Measurements from ENCODE around the gene ADARB2. TPM values are rescaled to one million over a fixed set of nuclear protein-coding genes. Genes with fewer than 3 reads are reported as not detected.

The ADARB2 gene
- total RNA-seq, 4 donors from 2014 or later: 0.32 to 1.6 (median 0.80) TPM

DNA sequence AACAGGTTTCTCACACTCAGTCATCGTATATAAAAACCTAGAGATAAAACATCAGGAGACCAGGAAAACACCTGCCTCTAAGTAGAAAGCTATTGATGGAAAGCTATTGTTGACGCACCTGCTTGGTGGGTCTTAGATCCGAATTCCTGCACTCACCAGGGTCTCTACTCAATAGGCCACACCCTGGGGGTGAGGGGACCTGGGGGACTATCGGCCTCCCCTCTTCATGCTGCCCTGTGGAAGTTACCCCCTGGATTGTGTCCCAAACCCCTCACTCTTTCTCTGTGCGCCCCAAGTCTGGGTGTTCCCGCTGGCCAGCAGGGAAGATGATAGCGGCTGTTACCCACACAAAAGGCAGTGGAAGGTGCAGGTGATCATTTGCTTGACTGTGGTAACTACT lies 368.1 kb downstream of the ADARB2 start:
- Histone ChIP-seq H3K36me3 (no peaks in the 10 kb centered on the region), H3K4me1 (peaks cover 4% of the 10 kb centered on the region), H3K4me3 (no peak overlapping the region), H3K27ac (no peak overlapping the region), H3K9me3 (no peaks in the 10 kb centered on the region), H3K27me3 (peaks cover 3% of the 10 kb centered on the region)
- no peak for DNase-seq (ENCODE audit: low spot score in 2 of 2)
- 67% methylated on average over 7 of the region's 7 CpGs for WGBS
- no peak for TF ChIP-seq EP300 (IDR thresholded peaks at IDR 0.05)
- TF ChIP-seq POLR2A (IDR thresholded peaks at IDR 0.05): no peak
- TF ChIP-seq CTCF (IDR thresholded peaks at IDR 0.05): no peak
- TF ChIP-seq POLR2AphosphoS5 (IDR thresholded peaks at IDR 0.05): no peak

GRCh38 chr10:1368842-1369171 lies 368.5 kb downstream of the ADARB2 start:
- Histone ChIP-seq H3K4me1 (peaks cover 4% of the 10 kb centered on the region), H3K9me3 (no peaks in the 10 kb centered on the region), H3K4me3 (no peak overlapping the region), H3K27ac (no peak overlapping the region), H3K36me3 (no peaks in the 10 kb centered on the region), H3K27me3 (peaks cover 3% of the 10 kb centered on the region)
- WGBS: 20% methylated on average over 14 of the region's 14 CpGs
- peak in 1 of 2 donors; percentile 75 for DNase-seq (ENCODE audit: low spot score in 2 of 2)
- TF ChIP-seq POLR2A (IDR thresholded peaks at IDR 0.05) (no peak), EP300 (IDR thresholded peaks at IDR 0.05) (no peak), CTCF (IDR thresholded peaks at IDR 0.05) (peak; percentile 28 to 70)

GRCh38 chr10:1367938-1368841 lies 369.1 kb downstream of the ADARB2 start:
- Histone ChIP-seq H3K4me1 (peaks cover 4% of the 10 kb centered on the region), H3K36me3 (no peaks in the 10 kb centered on the region), H3K27ac (no peak overlapping the region), H3K27me3 (peaks cover 3% of the 10 kb centered on the region), H3K4me3 (no peak overlapping the region), H3K9me3 (no peaks in the 10 kb centered on the region)
- no peak for DNase-seq (ENCODE audit: low spot score in 2 of 2)
- no peak for TF ChIP-seq POLR2AphosphoS5 (IDR thresholded peaks at IDR 0.05)
- TF ChIP-seq POLR2A (IDR thresholded peaks at IDR 0.05): no peak
- no peak for TF ChIP-seq EP300 (IDR thresholded peaks at IDR 0.05)
- TF ChIP-seq CTCF (IDR thresholded peaks at IDR 0.05): no peak
- 88% methylated on average over 24 of the region's 24 CpGs for WGBS

- peak in 1 of 2 donors; percentile 38 for DNase-seq (ENCODE audit: low spot score in 2 of 2)
Measured at GRCh38 chr10:1366811-1367425, 370.4 kb downstream of the ADARB2 start.

More at GRCh38 chr10:1366811-1367425, 370.4 kb downstream of the ADARB2 start:
- Histone ChIP-seq H3K9me3 (no peaks in the 10 kb centered on the region), H3K4me1 (peaks cover 4% of the 10 kb centered on the region), H3K27me3 (peaks cover 3% of the 10 kb centered on the region), H3K4me3 (no peak overlapping the region), H3K27ac (no peak overlapping the region), H3K36me3 (no peaks in the 10 kb centered on the region)
- 68% methylated on average over 15 of the region's 15 CpGs for WGBS
- TF ChIP-seq POLR2A (IDR thresholded peaks at IDR 0.05): no peak
- TF ChIP-seq CTCF (IDR thresholded peaks at IDR 0.05): no peak
- TF ChIP-seq POLR2AphosphoS5 (IDR thresholded peaks at IDR 0.05): no peak
- no peak for TF ChIP-seq EP300 (IDR thresholded peaks at IDR 0.05)

All from suprapubic skin (tissue), 4 donors.